ENCODE measurements around the gene TEX26. TPM values are rescaled to one million over a fixed set of nuclear protein-coding genes. Genes with fewer than 3 reads are reported as not detected.

Gene TEX26
- total and polyA plus RNA-seq, 2 of the 4 experiments (the other 2 are of a cell fraction), result not detected

GRCh38 chr13:31022928-31023530 lies 90.6 kb downstream of the TEX26 start:
- Histone ChIP-seq H2BK120ac (ENCODE audit: low read depth, low read length) (no peak overlapping the region), H4K5ac (ENCODE audit: low read depth, low read length) (no peak overlapping the region), H2BK15ac (ENCODE audit: low read depth, low read length) (no peak overlapping the region), H3K4me3 (ENCODE audit: insufficient read depth, low read depth, low read length) (no peak overlapping the region), H4K20me1 (ENCODE audit: insufficient read depth, low read length) (no peaks in the 10 kb centered on the region), H3K9ac (ENCODE audit: low read depth, low read length) (no peak overlapping the region), H3K14ac (replicated peaks; ENCODE audit: low read depth, low read length) (no peak overlapping the region), H3K56ac (ENCODE audit: extremely low read depth, insufficient read depth, low read length) (no peak overlapping the region), H3K4me2 (ENCODE audit: low read depth, low read length) (no peak overlapping the region), H3K9me3 (ENCODE audit: control insufficient read depth, insufficient read depth, low read length) (peaks cover 2% of the 10 kb centered on the region; the same call in 1 of the 2 replicates), H3K9me1 (ENCODE audit: insufficient read depth, low read length) (no peaks in the 10 kb centered on the region), H3K4ac (ENCODE audit: low read depth, low read length) (no peak overlapping the region), H2AK9ac (replicated peaks; ENCODE audit: low read depth, low read length, poor library complexity) (no peak overlapping the region), H2AFZ (replicated peaks; ENCODE audit: low read length, poor library complexity) (no peak overlapping the region), H3K4me1 (ENCODE audit: control insufficient read depth, insufficient read depth, low read length) (no peaks in the 10 kb centered on the region), H3K27me3 (ENCODE audit: control insufficient read depth, insufficient read depth, low read length) (peaks cover 11% of the 10 kb centered on the region), H2BK5ac (ENCODE audit: low read depth, low read length, poor library complexity, severe bottlenecking) (no peak overlapping the region), H2BK20ac (ENCODE audit: low read depth, low read length) (no peak overlapping the region), H3K23ac (ENCODE audit: low read depth, low read length) (no peak overlapping the region), H3K27ac (ENCODE audit: insufficient read depth, low read length) (no peak overlapping the region), H3K79me1 (ENCODE audit: low read depth in 1 of 2, low read length in 2 of 2) (no peaks in the 10 kb centered on the region), H3K18ac (ENCODE audit: low read depth, low read length) (no peak overlapping the region), H4K91ac (ENCODE audit: insufficient read depth, low read depth, low read length) (no peak overlapping the region), H3K36me3 (ENCODE audit: control insufficient read depth, insufficient read depth, low read length) (no peaks in the 10 kb centered on the region), H2AK5ac (ENCODE audit: low read depth, low read length) (no peak overlapping the region), H4K8ac (ENCODE audit: low read depth in 2 of 2, low read length in 2 of 2) (no peak overlapping the region)
- no TSS peak for BruUV-seq (replicated peaks)
- WGBS, 2 experiments (ENCODE audit: extremely low coverage in 2 of 2, insufficient read length in 1 of 2), result no CpG with 5 or more reads among the region's 2 CpGs
- ChIA-PET CTCF (interaction anchor here (0.7 kb wide), 1 partner anchor 44 kb away, joined by 3 read pairs; no protein-coding TSS in a partner anchor), POLR2A (ENCODE audit: unreplicated experiment) (no interaction called here)
- dilution Hi-C loops (cut with HindIII; ENCODE audit: low sequenced_read_pairs, unreplicated experiment), result no loop called here
- in situ Hi-C loops (cut with MboI; ENCODE audit: low sequenced_read_pairs), result no loop called here
- TF ChIP-seq RAD21 (IDR thresholded peaks at IDR 0.05; ENCODE audit: low read length) (no peak), BHLHE40 (IDR thresholded peaks at IDR 0.05; ENCODE audit: low read depth, low read length) (no peak), POLR2A (IDR thresholded peaks at IDR 0.05; ENCODE audit: low read depth, low read length) (no peak), CHD1 (IDR thresholded peaks at IDR 0.05; ENCODE audit: low read depth, low read length) (no peak), USF2 (IDR thresholded peaks at IDR 0.05; ENCODE audit: low read depth, low read length) (no peak), MAZ (IDR thresholded peaks at IDR 0.05; ENCODE audit: borderline replicate concordance, low read depth, low read length) (no peak), CEBPB (IDR thresholded peaks at IDR 0.05; ENCODE audit: low read depth, low read length) (no peak), FOS (IDR thresholded peaks at IDR 0.05; ENCODE audit: low read depth, low read length) (no peak), RFX5 (IDR thresholded peaks at IDR 0.05; ENCODE audit: low read depth, low read length) (no peak), MXI1 (IDR thresholded peaks at IDR 0.05; ENCODE audit: borderline replicate concordance, low read depth, low read length) (no peak)
- ATAC-seq (ENCODE audit: low read depth) (no peak), DNase-seq (no peak)
- intact Hi-C loops (cut with micrococcal nuclease), result no loop called here

Other genes starting within 250 kb of the TEX26 start
- gene ALOX5AP, start 197.1 kb upstream of the TEX26 start, total RNA-seq (2012; rRNA removed), result 0.28 TPM in 1 of 2 replicates, not detected in the other
- 0.62 and 0.63 TPM in 2 replicates for gene ALOX5AP, start 197.1 kb upstream of the TEX26 start, polyA plus RNA-seq (2012; rRNA removed)
- gene MEDAG, start 26.4 kb upstream of the TEX26 start, total RNA-seq (2012; rRNA removed), result 0.28 and 0.36 TPM in 2 replicates
- 0.27 and 0.32 TPM in 2 replicates for gene MEDAG, start 26.4 kb upstream of the TEX26 start, polyA plus RNA-seq (2012; rRNA removed)
- gene HSPH1, start 229.2 kb downstream of the TEX26 start, total RNA-seq (2012; rRNA removed), result 40.3 and 58.3 TPM in 2 replicates
- gene HSPH1, start 229.2 kb downstream of the TEX26 start, polyA plus RNA-seq (2012; rRNA removed), result 35.4 and 36.8 TPM in 2 replicates

All from IMR-90 (cell line).